HEK293 (cell line): ENCODE results near the gene SPEG.
A peak's percentile ranks its signal among the peaks of the same experiment; 100 is the strongest.

Experiments used
- CTCF ChIA-PET: fragments of 350-600 bp; formaldehyde crosslinking; extraction: SDS; loops from one replicate; lab custom pipeline; 2021; ENCODE audit warnings: antibody characterized with exemption; lab: Yijun Ruan, JAX
- POLR2A ChIA-PET: fragments of 300-600 bp; formaldehyde crosslinking; extraction: SDS; loops from one replicate; lab custom pipeline; 2020; ENCODE audit warnings: antibody characterized with exemption, inconsistent platforms; lab: Yijun Ruan, JAX
- H3K27ac ChIP-seq: fragments of 200-500 bp; sonication (Bioruptor generic); 2 replicates; pipeline ENCODE4 v1.5.1; 2014; ENCODE audit warnings: low read depth, low read length, control low read depth, inconsistent platforms; ENCODE audit errors: extremely low read depth
- H3K36me3 ChIP-seq, 2 experiments: fragments of 200-500 bp in 1 of 2; sonication (Bioruptor generic) in 1 of 2; 1 replicate in 1 of 2; 2 replicates in 1 of 2; pipeline ENCODE4 v1.5.1; 2014 to 2017; ENCODE audit warnings: inconsistent platforms in 2 of 2, low read length in 2 of 2; ENCODE audit not compliant: control insufficient read depth in 2 of 2, insufficient read depth in 1 of 2
- H3K4me1 ChIP-seq: fragments of 200-500 bp; sonication (Bioruptor generic); 2 replicates; pipeline ENCODE4 v1.5.1; 2014; ENCODE audit warnings: mild to moderate bottlenecking, low read length, inconsistent platforms; ENCODE audit not compliant: control insufficient read depth, insufficient read depth
- H3K4me3 ChIP-seq: 2 replicates; pipeline ENCODE4 v1.5.1; 2011; ENCODE audit warnings: low read depth, mild to moderate bottlenecking, control low read depth, low read length, moderate library complexity
- H3K9me3 ChIP-seq: fragments of 200-500 bp; sonication (Bioruptor generic); 2 replicates; pipeline ENCODE4 v1.5.1; 2014; ENCODE audit warnings: low read depth, low read length, inconsistent platforms; ENCODE audit not compliant: control insufficient read depth, insufficient read depth
- EGR2 ChIP-seq: fragments of 450-650 bp; formaldehyde crosslinking; IDR thresholded peaks from 2 replicates; pipeline ENCODE4 v1.5.1; 2016; ENCODE audit warnings: low read depth, missing biosample characterization, missing genetic modification characterization
- GLIS1 ChIP-seq: fragments of 450-650 bp; formaldehyde crosslinking; IDR thresholded peaks from 2 replicates; pipeline ENCODE4 v1.5.1; 2016; ENCODE audit warnings: missing biosample characterization, missing genetic modification characterization
- GLIS2 ChIP-seq: fragments of 450-650 bp; formaldehyde crosslinking; IDR thresholded peaks from 2 replicates; pipeline ENCODE4 v1.5.1; 2016; ENCODE audit warnings: missing biosample characterization, missing genetic modification characterization
- HOXA7 ChIP-seq: sonication (generic); formaldehyde crosslinking; IDR thresholded peaks from 2 replicates; pipeline ENCODE4 v1.8.1; 2022; ENCODE audit warnings: missing genetic modification reagents, borderline replicate concordance
- PRDM6 ChIP-seq: fragments of 450-650 bp; formaldehyde crosslinking; IDR thresholded peaks from 2 replicates; pipeline ENCODE4 v1.5.1; 2017; ENCODE audit warnings: missing biosample characterization, missing genetic modification characterization
- SALL2 ChIP-seq: fragments of 450-650 bp; formaldehyde crosslinking; IDR thresholded peaks from 2 replicates; pipeline ENCODE4 v1.5.0; 2017; ENCODE audit warnings: missing biosample characterization, mild to moderate bottlenecking, missing genetic modification characterization, borderline replicate concordance
- SP3 ChIP-seq: fragments of 450-650 bp; formaldehyde crosslinking; IDR thresholded peaks from 2 replicates; pipeline ENCODE4 v1.5.1; 2016; ENCODE audit warnings: missing biosample characterization, missing genetic modification characterization
- TSHZ1 ChIP-seq: fragments of 450-650 bp; formaldehyde crosslinking; IDR thresholded peaks from 2 replicates; pipeline ENCODE4 v1.5.1; 2016; ENCODE audit warnings: missing biosample characterization, missing genetic modification characterization, borderline replicate concordance
- ZBTB20 ChIP-seq: fragments of 450-650 bp; formaldehyde crosslinking; IDR thresholded peaks from 2 replicates; pipeline ENCODE4 v1.5.1; 2016; ENCODE audit warnings: missing biosample characterization, missing genetic modification characterization
- ZBTB26 ChIP-seq: fragments of 450-650 bp; formaldehyde crosslinking; optimal IDR thresholded peaks from 2 replicates; pipeline ENCODE3; 2016; ENCODE audit warnings: missing biosample characterization, mild to moderate bottlenecking, missing genetic modification characterization
- ZBTB48 ChIP-seq: fragments of 450-650 bp; formaldehyde crosslinking; IDR thresholded peaks from 2 replicates; pipeline ENCODE4 v1.5.1; 2016; ENCODE audit warnings: missing biosample characterization, missing genetic modification characterization
- ZFHX2 ChIP-seq: fragments of 450-650 bp; formaldehyde crosslinking; conservative IDR thresholded peaks from 2 replicates; pipeline ENCODE4 v1.5.1; 2016; ENCODE audit warnings: missing biosample characterization, missing genetic modification characterization
- ZFP69B ChIP-seq: fragments of 450-650 bp; formaldehyde crosslinking; IDR thresholded peaks from 2 replicates; pipeline ENCODE4 v1.5.1; 2016; ENCODE audit warnings: missing biosample characterization, missing genetic modification characterization
- ZIC2 ChIP-seq: fragments of 450-650 bp; formaldehyde crosslinking; IDR thresholded peaks from 2 replicates; pipeline ENCODE4 v1.5.1; 2016; ENCODE audit warnings: missing biosample characterization, missing genetic modification characterization
- ZNF2 ChIP-seq: fragments of 450-650 bp; formaldehyde crosslinking; IDR thresholded peaks from 2 replicates; pipeline ENCODE4 v1.5.1; 2016; ENCODE audit warnings: missing biosample characterization, missing genetic modification characterization
- ZNF341 ChIP-seq: fragments of 450-650 bp; formaldehyde crosslinking; IDR thresholded peaks from 2 replicates; pipeline ENCODE4; 2016; ENCODE audit warnings: low read depth, missing biosample characterization, missing genetic modification characterization
- ZNF362 ChIP-seq: fragments of 450-650 bp; formaldehyde crosslinking; IDR thresholded peaks from 2 replicates; pipeline ENCODE4 v1.5.1; 2016; ENCODE audit warnings: missing biosample characterization, missing genetic modification characterization
- ZNF621 ChIP-seq: fragments of 450-650 bp; formaldehyde crosslinking; IDR thresholded peaks from 2 replicates; pipeline ENCODE4 v1.5.1; 2017; ENCODE audit warnings: missing biosample characterization, missing genetic modification characterization
- ZNF623 ChIP-seq: fragments of 450-650 bp; formaldehyde crosslinking; IDR thresholded peaks from 2 replicates; pipeline ENCODE4 v1.5.1; 2016; ENCODE audit warnings: missing biosample characterization, missing genetic modification characterization
- ZNF629 ChIP-seq: fragments of 450-650 bp; formaldehyde crosslinking; IDR thresholded peaks from 2 replicates; pipeline ENCODE4 v1.5.1; 2017; ENCODE audit warnings: missing biosample characterization, missing genetic modification characterization

Gene SPEG

GRCh38 chr2:219467736-219468075, 33.1 kb downstream of the SPEG start:
- Histone ChIP-seq H3K27ac (no peak overlapping the region), H3K36me3 (peaks cover 0 to 43% of the 10 kb centered on the region in 2 experiments; a peak in 2 of 3 replicates), H3K4me1 (no peaks in the 10 kb centered on the region), H3K4me3 (no peak overlapping the region), H3K9me3 (no peaks in the 10 kb centered on the region)
- ChIA-PET POLR2A (no interaction called here), CTCF (interaction anchor here (0.5 to 2.5 kb wide), 7 partner anchors 9 to 394 kb away, joined by 3 to 11 read pairs (median 3); a partner anchor contains a TSS)
- TF ChIP-seq ZNF362 (tag by site-specific recombination) = no peak
- no peak for TF ChIP-seq SP3 (tag by site-specific recombination)
- no peak for TF ChIP-seq ZBTB20 (tag by site-specific recombination)
- TF ChIP-seq ZNF629 (tag by site-specific recombination) = no peak
- TF ChIP-seq ZNF621 (tag by site-specific recombination) = no peak
- TF ChIP-seq PRDM6 (tag by site-specific recombination) = no peak
- TF ChIP-seq SALL2 (tag by site-specific recombination) = no peak
- TF ChIP-seq, all 188 proteins: peak for 0

- TF ChIP-seq ZFHX2 (tag by site-specific recombination) (0 out of 2 replicates have a peak, but pooled peaks have one; percentile 7), HOXA7 (CRISPR knock-in tag) (no peak)
- no peak overlapping the region for H3K27ac ChIP-seq
- H3K9me3 ChIP-seq = no peaks in the 10 kb centered on the region
- H3K36me3 ChIP-seq = peaks cover 0 to 47% of the 10 kb centered on the region in 2 experiments; a peak in 1 of 3 replicates
- H3K4me3 ChIP-seq = no peak overlapping the region
- POLR2A ChIA-PET = interaction anchor here (1.1 kb wide), 1 partner anchor 61 kb away, joined by 3 read pairs; no protein-coding TSS in a partner anchor
- CTCF ChIA-PET = interaction anchor here (1.4 to 3.5 kb wide), 3 partner anchors 8 to 72 kb away, joined by 4 to 12 read pairs (median 11); no protein-coding TSS in a partner anchor
- no peaks in the 10 kb centered on the region for H3K4me1 ChIP-seq
Measured at GRCh38 chr2:219468410-219469185, 34.0 kb downstream of the SPEG start.

GRCh38 chr2:219469186-219469724, 34.6 kb downstream of the SPEG start:
- no peaks in the 10 kb centered on the region for H3K9me3 ChIP-seq
- ChIA-PET POLR2A (no interaction called here), CTCF (interaction anchor here (0.9 to 3.5 kb wide), 5 partner anchors 10 to 72 kb away, joined by 3 to 14 read pairs (median 4); no protein-coding TSS in a partner anchor)
- no peak overlapping the region for H3K4me3 ChIP-seq
- peaks cover 0 to 49% of the 10 kb centered on the region in 2 experiments; a peak in 1 of 3 replicates for H3K36me3 ChIP-seq
- H3K4me1 ChIP-seq = no peaks in the 10 kb centered on the region
- no peak overlapping the region for H3K27ac ChIP-seq
- TF ChIP-seq ZNF2 (tag by site-specific recombination) (no peak), ZBTB26 (tag by site-specific recombination) (no peak), ZNF341 (tag by site-specific recombination) (no peak), ZFP69B (no peak), ZIC2 (tag by site-specific recombination) (peak; percentile 36; the same call in 1 of the 2 replicates), EGR2 (tag by site-specific recombination) (peak; percentile 62), ZBTB48 (tag by site-specific recombination) (no peak), ZNF629 (tag by site-specific recombination) (peak; percentile 44; the same call in 1 of the 2 replicates), ZFHX2 (tag by site-specific recombination) (peak; percentile 73), GLIS1 (tag by site-specific recombination) (peak; percentile 25; the same call in 1 of the 2 replicates), ZNF623 (tag by site-specific recombination) (no peak), GLIS2 (tag by site-specific recombination) (0 out of 2 replicates have a peak, but pooled peaks have one; percentile 39), TSHZ1 (tag by site-specific recombination) (no peak)
